HEK293 (cell line): ENCODE measurements around the gene TMEM150B.

Experiments
- AEBP2 ChIP-seq: fragments of 450-650 bp; formaldehyde crosslinking; IDR thresholded peaks from 2 replicates; pipeline ENCODE4 v1.5.1; 2016; ENCODE audit warnings: missing biosample characterization, missing genetic modification characterization, borderline replicate concordance
- BCL11A ChIP-seq: fragments of 450-650 bp; formaldehyde crosslinking; IDR thresholded peaks from 2 replicates; pipeline ENCODE4 v1.5.1; 2016; ENCODE audit warnings: low read depth, missing biosample characterization, missing genetic modification characterization
- BCL11B ChIP-seq: fragments of 450-650 bp; formaldehyde crosslinking; IDR thresholded peaks from 2 replicates; pipeline ENCODE4 v1.5.1; 2016; ENCODE audit warnings: low read depth, missing biosample characterization, missing genetic modification characterization
- GLI4 ChIP-seq: fragments of 450-650 bp; formaldehyde crosslinking; IDR thresholded peaks from 2 replicates; pipeline ENCODE4 v1.5.1; 2016; ENCODE audit warnings: missing biosample characterization, missing genetic modification characterization
- MYNN ChIP-seq: fragments of 450-650 bp; formaldehyde crosslinking; IDR thresholded peaks from 2 replicates; pipeline ENCODE4 v1.5.1; 2016; ENCODE audit warnings: missing biosample characterization, missing genetic modification characterization, borderline replicate concordance
- OVOL3 ChIP-seq: fragments of 450-650 bp; formaldehyde crosslinking; IDR thresholded peaks from 2 replicates; pipeline ENCODE4 v1.5.1; 2016; ENCODE audit warnings: missing biosample characterization, missing genetic modification characterization
- PRDM1 ChIP-seq: fragments of 450-650 bp; formaldehyde crosslinking; IDR thresholded peaks from 2 replicates; pipeline ENCODE4; 2016; ENCODE audit warnings: missing biosample characterization, missing genetic modification characterization
- PRDM6 ChIP-seq: fragments of 450-650 bp; formaldehyde crosslinking; IDR thresholded peaks from 2 replicates; pipeline ENCODE4 v1.5.1; 2017; ENCODE audit warnings: missing biosample characterization, missing genetic modification characterization
- TRIM28 ChIP-seq: IDR thresholded peaks from 2 replicates; pipeline ENCODE4 v1.6.1; 2011; ENCODE audit warnings: low read length, control low read depth, borderline replicate concordance
- WT1 ChIP-seq: fragments of 450-650 bp; formaldehyde crosslinking; IDR thresholded peaks from 2 replicates; pipeline ENCODE4 v1.5.1; 2016; ENCODE audit warnings: missing biosample characterization, missing genetic modification characterization
- ZBTB44 ChIP-seq: fragments of 450-650 bp; IDR thresholded peaks from 2 replicates; pipeline ENCODE4 v1.5.1; 2018; ENCODE audit warnings: missing biosample characterization, mild to moderate bottlenecking, missing genetic modification characterization
- ZBTB6 ChIP-seq: fragments of 450-650 bp; formaldehyde crosslinking; IDR thresholded peaks from 2 replicates; pipeline ENCODE4 v1.5.1; 2017; ENCODE audit warnings: missing biosample characterization, missing genetic modification characterization
- ZBTB8A ChIP-seq: fragments of 450-650 bp; formaldehyde crosslinking; IDR thresholded peaks from 2 replicates; pipeline ENCODE4 v1.5.1; 2016; ENCODE audit warnings: missing biosample characterization, missing genetic modification characterization
- ZNF16 ChIP-seq: fragments of 450-650 bp; formaldehyde crosslinking; IDR thresholded peaks from 2 replicates; pipeline ENCODE4 v1.5.1; 2016; ENCODE audit warnings: low read depth, missing biosample characterization, missing genetic modification characterization
- ZNF221 ChIP-seq: fragments of 450-650 bp; formaldehyde crosslinking; IDR thresholded peaks from 2 replicates; pipeline ENCODE4 v1.5.1; 2017; ENCODE audit warnings: missing biosample characterization, missing genetic modification characterization, borderline replicate concordance
- ZNF223 ChIP-seq: fragments of 450-650 bp; formaldehyde crosslinking; IDR thresholded peaks from 2 replicates; pipeline ENCODE4 v1.5.1; 2016; ENCODE audit warnings: missing biosample characterization, missing genetic modification characterization
- ZNF248 ChIP-seq: fragments of 450-650 bp; formaldehyde crosslinking; IDR thresholded peaks from 2 replicates; pipeline ENCODE4 v1.5.1; 2017; ENCODE audit warnings: missing biosample characterization, missing genetic modification characterization
- ZNF324 ChIP-seq: fragments of 450-650 bp; formaldehyde crosslinking; IDR thresholded peaks from 2 replicates; pipeline ENCODE4 v1.5.1; 2016; ENCODE audit warnings: missing biosample characterization, missing genetic modification characterization
- ZNF391 ChIP-seq: fragments of 450-650 bp; formaldehyde crosslinking; IDR thresholded peaks from 2 replicates; pipeline ENCODE4 v1.5.1; 2016; ENCODE audit warnings: low read depth, missing biosample characterization, missing genetic modification characterization, borderline replicate concordance
- ZNF416 ChIP-seq: fragments of 450-650 bp; formaldehyde crosslinking; IDR thresholded peaks from 2 replicates; pipeline ENCODE4 v1.5.1; 2016; ENCODE audit warnings: missing biosample characterization, missing genetic modification characterization
- ZNF529 ChIP-seq: fragments of 450-650 bp; formaldehyde crosslinking; IDR thresholded peaks from 2 replicates; pipeline ENCODE4 v1.5.1; 2017; ENCODE audit warnings: missing genetic modification characterization, missing biosample characterization; ENCODE audit not compliant: insufficient replicate concordance
- ZNF548 ChIP-seq: fragments of 450-650 bp; formaldehyde crosslinking; IDR thresholded peaks from 2 replicates; pipeline ENCODE4 v1.5.1; 2016; ENCODE audit warnings: missing biosample characterization, missing genetic modification characterization
- ZNF677 ChIP-seq: fragments of 450-650 bp; IDR thresholded peaks from 2 replicates; pipeline ENCODE4 v1.5.0; 2018; ENCODE audit warnings: missing biosample characterization, mild to moderate bottlenecking, missing genetic modification characterization, moderate library complexity
- ZNF768 ChIP-seq: fragments of 450-650 bp; formaldehyde crosslinking; IDR thresholded peaks from 2 replicates; pipeline ENCODE4 v1.5.1; 2018; ENCODE audit warnings: missing biosample characterization, mild to moderate bottlenecking, missing genetic modification characterization
- ZSCAN16 ChIP-seq: fragments of 450-650 bp; formaldehyde crosslinking; IDR thresholded peaks from 2 replicates; pipeline ENCODE4 v1.5.1; 2016; ENCODE audit warnings: missing biosample characterization, missing genetic modification characterization
- TF ChIP-seq, protein P1 (sequence below): fragments of 450-650 bp; formaldehyde crosslinking; conservative IDR thresholded peaks from 2 replicates; pipeline ENCODE4 v1.5.1; 2016; ENCODE audit warnings: low read depth, missing biosample characterization, missing genetic modification characterization
- TF ChIP-seq, protein P2 (sequence below): fragments of 450-650 bp; formaldehyde crosslinking; optimal IDR thresholded peaks from 2 replicates; pipeline ENCODE3; 2016; ENCODE audit warnings: missing biosample characterization, mild to moderate bottlenecking, missing genetic modification characterization

Gene TMEM150B

DNA sequence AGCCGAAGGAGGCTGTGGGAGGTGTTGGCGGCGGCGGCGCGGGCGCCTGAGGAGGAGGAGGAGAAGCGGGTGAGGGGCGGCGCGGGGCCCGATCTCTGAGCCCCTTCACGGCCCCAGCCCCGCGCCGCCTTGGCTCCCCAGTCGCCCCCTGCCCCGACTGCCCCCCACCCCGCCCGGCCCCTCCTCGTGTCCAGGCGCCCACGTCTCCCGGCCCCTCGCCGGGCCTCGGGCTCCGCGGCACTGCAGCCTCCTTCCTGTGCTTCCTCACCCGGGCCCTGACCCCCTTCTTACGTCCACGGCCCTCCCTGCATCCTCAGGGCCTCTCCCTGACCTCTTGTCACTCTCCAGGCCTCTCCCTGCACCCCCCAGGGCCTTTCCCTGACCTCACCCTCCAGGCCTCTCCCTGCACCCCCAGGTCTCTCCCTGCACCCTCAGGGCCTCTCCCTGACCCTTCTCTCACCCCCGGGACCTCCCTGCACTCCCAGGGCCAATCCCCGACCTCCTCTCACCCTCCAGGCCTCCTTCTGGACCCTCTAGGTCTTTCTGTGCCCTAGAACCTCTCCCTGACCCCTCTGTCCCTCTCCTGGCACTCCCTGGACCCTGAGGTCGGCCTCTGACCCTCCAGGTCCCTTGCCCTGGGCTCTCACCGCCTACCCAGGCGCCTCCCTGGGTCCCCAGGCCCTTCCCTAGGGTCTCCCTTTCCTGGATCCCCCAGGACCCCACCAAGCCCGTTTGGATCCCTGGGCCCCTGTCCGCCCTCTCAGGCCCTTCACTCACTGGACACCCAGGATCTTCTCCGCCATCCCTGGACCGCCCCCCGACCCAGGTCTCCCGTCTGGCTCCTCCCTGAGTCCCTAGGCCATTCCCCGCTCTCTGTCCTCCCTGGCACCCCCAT is 15.0 kb upstream of the TMEM150B start (continued):
- TF ChIP-seq, protein P1, sequence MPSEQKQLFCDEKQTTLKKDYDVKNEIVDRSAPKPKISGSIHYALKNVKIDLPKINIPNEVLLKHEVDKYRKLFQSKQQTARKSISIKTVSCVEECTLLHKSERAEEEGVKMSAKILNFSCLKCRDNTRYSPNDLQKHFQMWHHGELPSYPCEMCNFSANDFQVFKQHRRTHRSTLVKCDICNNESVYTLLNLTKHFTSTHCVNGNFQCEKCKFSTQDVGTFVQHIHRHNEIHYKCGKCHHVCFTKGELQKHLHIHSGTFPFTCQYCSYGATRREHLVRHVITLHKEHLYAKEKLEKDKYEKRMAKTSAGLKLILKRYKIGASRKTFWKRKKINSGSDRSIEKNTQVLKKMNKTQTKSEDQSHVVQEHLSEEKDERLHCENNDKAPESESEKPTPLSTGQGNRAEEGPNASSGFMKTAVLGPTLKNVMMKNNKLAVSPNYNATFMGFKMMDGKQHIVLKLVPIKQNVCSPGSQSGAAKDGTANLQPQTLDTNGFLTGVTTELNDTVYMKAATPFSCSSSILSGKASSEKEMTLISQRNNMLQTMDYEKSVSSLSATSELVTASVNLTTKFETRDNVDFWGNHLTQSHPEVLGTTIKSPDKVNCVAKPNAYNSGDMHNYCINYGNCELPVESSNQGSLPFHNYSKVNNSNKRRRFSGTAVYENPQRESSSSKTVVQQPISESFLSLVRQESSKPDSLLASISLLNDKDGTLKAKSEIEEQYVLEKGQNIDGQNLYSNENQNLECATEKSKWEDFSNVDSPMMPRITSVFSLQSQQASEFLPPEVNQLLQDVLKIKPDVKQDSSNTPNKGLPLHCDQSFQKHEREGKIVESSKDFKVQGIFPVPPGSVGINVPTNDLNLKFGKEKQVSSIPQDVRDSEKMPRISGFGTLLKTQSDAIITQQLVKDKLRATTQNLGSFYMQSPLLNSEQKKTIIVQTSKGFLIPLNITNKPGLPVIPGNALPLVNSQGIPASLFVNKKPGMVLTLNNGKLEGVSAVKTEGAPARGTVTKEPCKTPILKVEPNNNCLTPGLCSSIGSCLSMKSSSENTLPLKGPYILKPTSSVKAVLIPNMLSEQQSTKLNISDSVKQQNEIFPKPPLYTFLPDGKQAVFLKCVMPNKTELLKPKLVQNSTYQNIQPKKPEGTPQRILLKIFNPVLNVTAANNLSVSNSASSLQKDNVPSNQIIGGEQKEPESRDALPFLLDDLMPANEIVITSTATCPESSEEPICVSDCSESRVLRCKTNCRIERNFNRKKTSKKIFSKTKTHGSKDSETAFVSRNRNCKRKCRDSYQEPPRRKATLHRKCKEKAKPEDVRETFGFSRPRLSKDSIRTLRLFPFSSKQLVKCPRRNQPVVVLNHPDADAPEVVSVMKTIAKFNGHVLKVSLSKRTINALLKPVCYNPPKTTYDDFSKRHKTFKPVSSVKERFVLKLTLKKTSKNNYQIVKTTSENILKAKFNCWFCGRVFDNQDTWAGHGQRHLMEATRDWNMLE (tag by site-specific recombination) = no peak
- TF ChIP-seq ZNF223 (tag by site-specific recombination) (peak; percentile 72; the same call in 1 of the 2 replicates), ZNF768 (no peak), ZBTB8A (tag by site-specific recombination) (no peak), ZNF416 (no peak), ZNF16 (tag by site-specific recombination) (peak; percentile 15; the same call in 1 of the 2 replicates), WT1 (tag by site-specific recombination) (no peak), ZNF529 (tag by site-specific recombination) (no peak), ZBTB44 (tag by site-specific recombination) (no peak), MYNN (no peak), BCL11B (tag by site-specific recombination) (peak; percentile 93; the same call in 1 of the 2 replicates), ZNF248 (no peak), OVOL3 (tag by site-specific recombination) (no peak), BCL11A (tag by site-specific recombination) (0 out of 2 replicates have a peak, but pooled peaks have one; percentile 12), AEBP2 (no peak), ZNF221 (tag by site-specific recombination) (no peak), PRDM1 (tag by site-specific recombination) (peak; percentile 53), PRDM6 (no peak), ZSCAN16 (tag by site-specific recombination) (no peak), ZBTB6 (tag by site-specific recombination) (no peak), ZNF324 (tag by site-specific recombination) (no peak), ZNF391 (tag by site-specific recombination) (no peak), TRIM28 (no peak), ZNF677 (tag by site-specific recombination) (no peak), ZNF548 (tag by site-specific recombination) (no peak), GLI4 (tag by site-specific recombination) (no peak)
- TF ChIP-seq, protein P2, sequence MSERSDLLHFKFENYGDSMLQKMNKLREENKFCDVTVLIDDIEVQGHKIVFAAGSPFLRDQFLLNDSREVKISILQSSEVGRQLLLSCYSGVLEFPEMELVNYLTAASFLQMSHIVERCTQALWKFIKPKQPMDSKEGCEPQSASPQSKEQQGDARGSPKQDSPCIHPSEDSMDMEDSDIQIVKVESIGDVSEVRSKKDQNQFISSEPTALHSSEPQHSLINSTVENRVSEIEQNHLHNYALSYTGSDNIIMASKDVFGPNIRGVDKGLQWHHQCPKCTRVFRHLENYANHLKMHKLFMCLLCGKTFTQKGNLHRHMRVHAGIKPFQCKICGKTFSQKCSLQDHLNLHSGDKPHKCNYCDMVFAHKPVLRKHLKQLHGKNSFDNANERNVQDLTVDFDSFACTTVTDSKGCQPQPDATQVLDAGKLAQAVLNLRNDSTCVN (tag by site-specific recombination) = no peak
